SK-N-SH (cell line): ENCODE data around the gene FBXL15.

Source experiments
- CTCF ChIP-seq: fragments of 200-600 bp; sonication (generic); IDR thresholded peaks from 2 replicates; pipeline ENCODE4 v1.6.1; 2017; ENCODE audit warnings: antibody characterized with exemption, mild to moderate bottlenecking, moderate library complexity
- MXI1 ChIP-seq: IDR thresholded peaks from 2 replicates; pipeline ENCODE4 v1.6.1; 2012; ENCODE audit warnings: mild to moderate bottlenecking, low read depth, low read length, improper control_type of control experiment
- RCOR1 ChIP-seq: fragments of 150-350 bp; IDR thresholded peaks from 2 replicates; pipeline ENCODE4 v1.6.1; 2017; ENCODE audit warnings: antibody characterized with exemption, low read length
- SIN3A ChIP-seq: IDR thresholded peaks from 2 replicates; pipeline ENCODE4 v1.6.1; 2012; ENCODE audit warnings: low read depth, mild to moderate bottlenecking, low read length, moderate library complexity, borderline replicate concordance

GRCh38 chr10:102402512-102402896 is 18.1 kb upstream of the FBXL15 start:
- TF ChIP-seq RCOR1 (no peak), CTCF (no peak), SIN3A (no peak), MXI1 (no peak)
